T-helper 1 cell treated with Interleukin-12 subunit alpha and Interleukin-12 subunit beta and Interleukin-4 antibody, amounts not matched to agents 30 μg/mL and 1 μg/mL, for 36 hours (primary cell): ENCODE results near the gene JAZF1.

Experiments
- H3K27ac Mint-ChIP-seq: one replicate; pipeline ENCODE4 v1.8.0; 2021; ENCODE audit warnings: mild to moderate bottlenecking, mixed read lengths
- H3K27me3 Mint-ChIP-seq: one replicate; pipeline ENCODE4 v1.8.0; 2021; ENCODE audit warnings: low read depth, mixed read lengths
- H3K36me3 Mint-ChIP-seq: one replicate; pipeline ENCODE4 v1.8.0; 2021; ENCODE audit warnings: low read depth, mixed read lengths
- H3K4me1 Mint-ChIP-seq: one replicate; pipeline ENCODE4 v1.8.0; 2021; ENCODE audit warnings: low read depth, mixed read lengths
- H3K4me3 Mint-ChIP-seq: one replicate; pipeline ENCODE4 v1.8.0; 2021; ENCODE audit warnings: mild to moderate bottlenecking, moderate library complexity, mixed read lengths
- H3K9me3 Mint-ChIP-seq: one replicate; pipeline ENCODE4 v1.8.0; 2021; ENCODE audit warnings: mixed read lengths

The JAZF1 gene

GRCh38 chr7:28202222-28202621 is 21.6 kb upstream of the JAZF1 start:
- Mint-ChIP-seq H3K9me3 (peaks cover 9% of the 10 kb centered on the region), H3K4me1 (peaks cover 3% of the 10 kb centered on the region), H3K27ac (no peak overlapping the region), H3K36me3 (peaks cover 1% of the 10 kb centered on the region), H3K27me3 (peaks cover 22% of the 10 kb centered on the region), H3K4me3 (no peak overlapping the region)

GRCh38 chr7:28201131-28201530 is 20.5 kb upstream of the JAZF1 start:
- H3K27ac Mint-ChIP-seq, result no peak overlapping the region
- H3K9me3 Mint-ChIP-seq, result no peaks in the 10 kb centered on the region
- H3K4me1 Mint-ChIP-seq, result no peaks in the 10 kb centered on the region
- no peaks in the 10 kb centered on the region for H3K36me3 Mint-ChIP-seq
- H3K4me3 Mint-ChIP-seq, result no peak overlapping the region
- H3K27me3 Mint-ChIP-seq, result peaks cover 21% of the 10 kb centered on the region

- no peaks in the 10 kb centered on the region for H3K9me3 Mint-ChIP-seq
- H3K36me3 Mint-ChIP-seq, result no peaks in the 10 kb centered on the region
- no peak overlapping the region for H3K27ac Mint-ChIP-seq
- H3K4me3 Mint-ChIP-seq, result no peak overlapping the region
- no peaks in the 10 kb centered on the region for H3K4me1 Mint-ChIP-seq
- H3K27me3 Mint-ChIP-seq, result peaks cover 25% of the 10 kb centered on the region
Measured at GRCh38 chr7:28200598-28200997, 20.0 kb upstream of the JAZF1 start.

- Mint-ChIP-seq H3K27ac (no peak overlapping the region), H3K4me1 (no peaks in the 10 kb centered on the region), H3K27me3 (peaks cover 31% of the 10 kb centered on the region), H3K9me3 (no peaks in the 10 kb centered on the region), H3K4me3 (no peak overlapping the region), H3K36me3 (no peaks in the 10 kb centered on the region)
Measured at GRCh38 chr7:28199021-28199510, 18.5 kb upstream of the JAZF1 start.

GRCh38 chr7:28195910-28196620 is 15.5 kb upstream of the JAZF1 start:
- H3K9me3 Mint-ChIP-seq, result no peaks in the 10 kb centered on the region
- no peaks in the 10 kb centered on the region for H3K4me1 Mint-ChIP-seq
- H3K4me3 Mint-ChIP-seq, result no peak overlapping the region
- H3K27me3 Mint-ChIP-seq, result peaks cover 32% of the 10 kb centered on the region
- no peaks in the 10 kb centered on the region for H3K36me3 Mint-ChIP-seq
- H3K27ac Mint-ChIP-seq, result no peak overlapping the region

- Mint-ChIP-seq H3K9me3 (no peaks in the 10 kb centered on the region), H3K27me3 (peaks cover 45% of the 10 kb centered on the region), H3K36me3 (no peaks in the 10 kb centered on the region), H3K4me3 (no peak overlapping the region), H3K27ac (no peak overlapping the region), H3K4me1 (peaks cover 4% of the 10 kb centered on the region)
Measured at GRCh38 chr7:28192786-28193585, 12.4 kb upstream of the JAZF1 start.

- H3K27me3 Mint-ChIP-seq, result peaks cover 47% of the 10 kb centered on the region
- H3K4me3 Mint-ChIP-seq, result no peak overlapping the region
- H3K27ac Mint-ChIP-seq, result no peak overlapping the region
- peaks cover 4% of the 10 kb centered on the region for H3K4me1 Mint-ChIP-seq
- H3K36me3 Mint-ChIP-seq, result no peaks in the 10 kb centered on the region
- H3K9me3 Mint-ChIP-seq, result no peaks in the 10 kb centered on the region
Measured at GRCh38 chr7:28191751-28192150, 11.2 kb upstream of the JAZF1 start.

- Mint-ChIP-seq H3K36me3 (no peaks in the 10 kb centered on the region), H3K27ac (no peak overlapping the region), H3K9me3 (no peaks in the 10 kb centered on the region), H3K4me1 (peaks cover 4% of the 10 kb centered on the region), H3K4me3 (no peak overlapping the region), H3K27me3 (peaks cover 44% of the 10 kb centered on the region)
Measured at GRCh38 chr7:28191184-28191583, 10.6 kb upstream of the JAZF1 start.

- H3K27me3 Mint-ChIP-seq, result peaks cover 43% of the 10 kb centered on the region
- no peaks in the 10 kb centered on the region for H3K36me3 Mint-ChIP-seq
- H3K9me3 Mint-ChIP-seq, result no peaks in the 10 kb centered on the region
- H3K4me1 Mint-ChIP-seq, result peaks cover 4% of the 10 kb centered on the region
- H3K27ac Mint-ChIP-seq, result no peak overlapping the region
- H3K4me3 Mint-ChIP-seq, result no peak overlapping the region
Measured at GRCh38 chr7:28190077-28190710, 9.6 kb upstream of the JAZF1 start.

GRCh38 chr7:28187012-28187411 is 6.4 kb upstream of the JAZF1 start:
- no peaks in the 10 kb centered on the region for H3K36me3 Mint-ChIP-seq
- H3K27ac Mint-ChIP-seq, result no peak overlapping the region
- no peak overlapping the region for H3K4me3 Mint-ChIP-seq
- peaks cover 68% of the 10 kb centered on the region for H3K27me3 Mint-ChIP-seq
- H3K4me1 Mint-ChIP-seq, result peaks cover 4% of the 10 kb centered on the region
- no peaks in the 10 kb centered on the region for H3K9me3 Mint-ChIP-seq

- Mint-ChIP-seq H3K36me3 (no peaks in the 10 kb centered on the region), H3K27ac (no peak overlapping the region), H3K27me3 (peaks cover 60% of the 10 kb centered on the region), H3K4me1 (peaks cover 10% of the 10 kb centered on the region), H3K4me3 (no peak overlapping the region), H3K9me3 (no peaks in the 10 kb centered on the region)
Measured at GRCh38 chr7:28183627-28184026, 3.0 kb upstream of the JAZF1 start.

- no peaks in the 10 kb centered on the region for H3K36me3 Mint-ChIP-seq
- no peak overlapping the region for H3K27ac Mint-ChIP-seq
- peak overlapping the region; percentile 38 for H3K4me3 Mint-ChIP-seq
- H3K27me3 Mint-ChIP-seq, result peaks cover 52% of the 10 kb centered on the region
- H3K4me1 Mint-ChIP-seq, result peaks cover 11% of the 10 kb centered on the region
- no peaks in the 10 kb centered on the region for H3K9me3 Mint-ChIP-seq
Measured at GRCh38 chr7:28182071-28182471, 1.5 kb upstream of the JAZF1 start.

GRCh38 chr7:28181416-28181815 is 821 bp upstream of the JAZF1 start:
- Mint-ChIP-seq H3K36me3 (no peaks in the 10 kb centered on the region), H3K4me3 (peak overlapping the region; percentile 78), H3K9me3 (no peaks in the 10 kb centered on the region), H3K4me1 (peaks cover 11% of the 10 kb centered on the region), H3K27ac (no peak overlapping the region), H3K27me3 (peaks cover 52% of the 10 kb centered on the region)

GRCh38 chr7:28180031-28180363 is 598 bp downstream of the JAZF1 start:
- no peak overlapping the region for H3K4me3 Mint-ChIP-seq
- no peak overlapping the region for H3K27ac Mint-ChIP-seq
- H3K9me3 Mint-ChIP-seq, result no peaks in the 10 kb centered on the region
- H3K4me1 Mint-ChIP-seq, result peaks cover 11% of the 10 kb centered on the region
- H3K36me3 Mint-ChIP-seq, result no peaks in the 10 kb centered on the region
- H3K27me3 Mint-ChIP-seq, result peaks cover 46% of the 10 kb centered on the region
